HFFc6 (cell line): ENCODE measurements around the gene ZNF653. TPM values are rescaled to one million over a fixed set of nuclear protein-coding genes. Genes with fewer than 3 reads are reported as not detected.

ENCODE experiments used
- DNase-seq: peaks from one replicate; pipeline ENCODE4 v3.0.0-alpha.2; 2018
- H3K27ac Mint-ChIP-seq: 2 replicates; pipeline ENCODE4 v1.8.0; 2020; ENCODE audit warnings: mild to moderate bottlenecking, mixed read lengths
- H3K27me3 Mint-ChIP-seq: 2 replicates; pipeline ENCODE4 v1.8.0; 2021; ENCODE audit warnings: mild to moderate bottlenecking, moderate library complexity, mixed read lengths; ENCODE audit not compliant: insufficient read depth
- H3K36me3 Mint-ChIP-seq: 2 replicates; pipeline ENCODE4 v1.8.0; 2021; ENCODE audit warnings: low read depth, mixed read lengths
- H3K4me1 Mint-ChIP-seq: 2 replicates; pipeline ENCODE4 v1.8.0; 2020; ENCODE audit warnings: low read depth, mixed read lengths
- H3K4me3 Mint-ChIP-seq: 2 replicates; pipeline ENCODE4 v1.8.0; 2020; ENCODE audit warnings: mild to moderate bottlenecking, moderate library complexity, mixed read lengths
- H3K9me3 Mint-ChIP-seq: 2 replicates; pipeline ENCODE4 v1.8.0; 2020; ENCODE audit warnings: mild to moderate bottlenecking, mixed read lengths
- CTCF ChIP-seq: fragments of 200-600 bp; sonication (generic); IDR thresholded peaks from 2 replicates; pipeline ENCODE4 v1.5.0; 2021; ENCODE audit warnings: antibody characterized with exemption, mild to moderate bottlenecking
- total RNA-seq, 6 experiments: library from RNA; stranded (reverse); fragmentation: NEBNext Ultra II Directional; extraction: Animal tissue kit (Norgen Biotek cat#: 25700); gene quantifications; 2 replicates in 1 of 6; 3 replicates in 5 of 6; pipeline ENCODE4 v1.2.3, GENCODE V29; 2021

The ZNF653 gene
- total RNA-seq, 6 experiments from 2014 or later = 4.7 to 6.3 (median 5.3) TPM

DNA sequence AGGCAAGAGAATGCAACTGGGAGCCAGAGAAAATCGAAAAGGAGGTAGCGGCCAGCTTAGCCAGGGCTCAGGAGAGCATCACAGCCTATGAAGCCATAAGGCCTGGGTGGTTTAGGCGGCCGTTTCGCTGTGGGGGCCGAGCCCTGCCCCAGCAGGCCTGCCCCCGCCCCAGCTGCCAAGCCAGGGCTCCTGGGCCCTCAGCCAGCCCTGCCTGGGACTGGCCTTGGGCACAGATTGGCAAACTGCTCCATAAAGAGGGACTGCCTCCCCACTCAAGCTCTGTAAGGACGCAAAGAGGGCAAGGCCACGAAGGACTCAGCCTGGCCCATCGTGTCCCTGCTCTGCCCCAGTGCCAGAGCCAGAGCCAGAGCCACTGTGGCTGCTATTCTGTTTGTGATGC lies 10.2 kb downstream of the ZNF653 start:
- Mint-ChIP-seq H3K27ac (no peak overlapping the region), H3K36me3 (peaks cover 6% of the 10 kb centered on the region; the same call in 1 of the 2 replicates), H3K27me3 (peaks cover 2% of the 10 kb centered on the region; the same call in 1 of the 2 replicates), H3K9me3 (no peaks in the 10 kb centered on the region), H3K4me3 (no peak overlapping the region), H3K4me1 (peaks cover 8% of the 10 kb centered on the region)
- no peak for DNase-seq
- TF ChIP-seq CTCF = no peak

GRCh38 chr19:11494634-11495285 lies 10.9 kb downstream of the ZNF653 start:
- Mint-ChIP-seq H3K36me3 (peaks cover 6% of the 10 kb centered on the region; the same call in 1 of the 2 replicates), H3K9me3 (no peaks in the 10 kb centered on the region), H3K4me1 (peaks cover 8% of the 10 kb centered on the region), H3K27ac (no peak overlapping the region), H3K4me3 (no peak overlapping the region), H3K27me3 (peaks cover 2% of the 10 kb centered on the region; the same call in 1 of the 2 replicates)
- no peak for TF ChIP-seq CTCF
- DNase-seq = no peak

DNA sequence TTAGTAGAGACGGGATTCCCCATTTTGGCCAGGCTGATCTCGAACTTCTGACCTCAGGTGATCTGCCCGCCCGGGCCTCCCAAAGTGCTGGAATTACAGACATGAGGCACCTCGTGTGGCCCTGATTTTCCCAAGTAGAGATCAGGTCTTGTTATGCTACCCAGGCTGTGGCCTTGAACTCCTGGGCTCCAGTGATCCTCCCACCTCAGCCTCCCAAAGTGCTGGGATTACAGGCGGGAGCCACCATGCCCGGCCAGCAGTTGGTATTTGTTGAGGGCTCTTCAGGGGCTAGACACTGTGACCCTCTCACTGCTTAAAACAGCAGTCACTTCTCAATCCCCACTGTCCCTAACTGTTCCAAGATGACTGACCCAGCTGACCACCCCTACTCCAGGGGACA lies 16.3 kb downstream of the ZNF653 start:
- H3K27ac Mint-ChIP-seq = no peak overlapping the region
- no peak for DNase-seq
- no peak overlapping the region for H3K4me3 Mint-ChIP-seq
- no peak for TF ChIP-seq CTCF
- H3K36me3 Mint-ChIP-seq = 0 out of 2 replicates have a peak, but pooled peaks cover 6% of the 10 kb centered on the region
- peaks cover 2% of the 10 kb centered on the region for H3K27me3 Mint-ChIP-seq
- no peaks in the 10 kb centered on the region for H3K9me3 Mint-ChIP-seq
- no peaks in the 10 kb centered on the region for H3K4me1 Mint-ChIP-seq

DNA sequence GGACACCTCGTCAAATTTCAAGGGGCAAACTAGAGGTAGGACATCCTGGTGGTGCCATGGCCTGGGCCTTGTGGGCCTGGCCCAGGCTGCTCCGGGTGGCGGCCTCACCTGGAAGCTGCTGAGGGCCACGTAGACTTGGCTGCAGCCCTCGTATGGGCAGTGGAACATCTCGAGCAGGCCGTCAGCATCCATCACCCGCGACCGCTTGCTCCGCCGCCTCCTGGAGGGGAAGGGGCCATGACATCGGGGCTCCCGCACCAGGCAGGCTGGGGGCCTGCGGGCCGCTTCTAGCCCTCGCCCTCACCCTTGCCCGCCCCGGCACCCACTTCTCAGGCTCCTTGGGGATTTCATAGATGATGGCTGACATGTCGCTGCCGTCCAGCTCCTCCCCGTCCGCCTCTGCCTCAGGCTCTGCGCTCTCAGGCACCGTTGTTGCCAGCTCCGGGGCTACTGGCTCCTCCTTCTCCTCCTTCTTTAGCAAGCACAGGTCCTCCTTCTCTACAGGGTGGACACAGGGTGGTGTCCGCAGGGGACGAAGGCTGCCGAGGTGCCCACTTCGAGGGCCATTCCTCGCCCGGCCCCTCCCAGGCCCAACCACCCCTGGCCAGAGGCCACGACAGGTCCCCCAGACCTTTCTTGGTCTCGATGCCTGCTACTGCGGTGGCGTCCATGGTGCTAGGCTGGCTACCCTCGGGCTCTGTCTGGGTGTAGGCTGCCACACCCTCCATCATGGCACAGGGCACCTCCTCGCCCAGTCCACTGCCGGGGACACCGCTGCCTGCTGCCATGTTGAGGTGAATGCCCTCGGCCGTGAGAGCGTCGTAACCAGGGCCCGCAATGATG lies 18.8 kb downstream of the ZNF653 start:
- no peak for DNase-seq
- Mint-ChIP-seq H3K27ac (no peak overlapping the region), H3K4me3 (no peak overlapping the region), H3K36me3 (0 out of 2 replicates have a peak, but pooled peaks cover 6% of the 10 kb centered on the region), H3K27me3 (peaks cover 3% of the 10 kb centered on the region), H3K4me1 (no peaks in the 10 kb centered on the region), H3K9me3 (no peaks in the 10 kb centered on the region)
- TF ChIP-seq CTCF = no peak

DNA sequence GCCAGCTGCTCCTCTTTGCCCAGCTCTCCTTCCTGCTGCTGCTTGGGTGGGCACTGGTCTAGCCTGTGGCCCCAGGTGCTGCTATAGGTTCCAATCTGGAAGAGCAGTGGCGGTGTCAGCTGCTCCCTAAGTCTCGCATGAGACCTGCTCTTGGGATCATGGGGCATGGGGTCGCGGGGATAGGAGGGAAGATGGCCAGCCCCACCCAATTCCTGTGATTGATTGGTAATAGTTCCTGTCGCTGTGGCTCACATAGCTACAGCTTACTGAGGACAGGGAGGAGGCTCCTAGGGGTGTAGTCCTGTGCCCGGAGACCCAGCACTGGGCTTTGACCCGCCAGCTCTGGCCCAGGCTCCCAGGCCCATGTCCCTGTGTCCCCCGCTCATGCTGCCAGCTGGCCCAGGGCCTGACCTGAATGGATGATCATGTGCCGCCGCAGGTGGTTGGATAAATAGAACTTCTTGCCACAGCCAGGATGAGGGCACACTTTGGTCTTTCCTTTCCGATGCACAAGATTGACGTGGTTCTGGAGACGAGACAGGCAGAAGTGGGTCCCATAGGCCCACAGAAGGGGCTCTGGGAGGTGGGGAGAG lies 20.3 kb downstream of the ZNF653 start:
- Mint-ChIP-seq H3K4me3 (no peak overlapping the region), H3K9me3 (no peaks in the 10 kb centered on the region), H3K4me1 (no peaks in the 10 kb centered on the region), H3K27me3 (peaks cover 4% of the 10 kb centered on the region), H3K36me3 (no peaks in the 10 kb centered on the region), H3K27ac (no peak overlapping the region)
- DNase-seq = no peak
- no peak for TF ChIP-seq CTCF
